ENCODE data around the gene FBXO42.
A peak's percentile ranks its signal among the peaks of the same experiment; 100 is the strongest.
"Not testable (repeated sequence)": the region's sequence is repeated elsewhere in the genome, so short reads cannot be mapped to it uniquely, and the experiment has no call there.

FBXO42 gene

GRCh38 chr1:16375521-16376340 is 23.5 kb upstream of the FBXO42 start:
- no peak for DNase-seq
- intact Hi-C loops (cut with DNase I) = no loop called here

- peak in 3 of 42 donors; percentile 43 to 46 (median 44) for DNase-seq
- intact Hi-C loops (cut with DNase I) = no loop called here
These were observed 22.0 kb upstream of the FBXO42 start for GRCh38 chr1:16374266-16374665.

DNA sequence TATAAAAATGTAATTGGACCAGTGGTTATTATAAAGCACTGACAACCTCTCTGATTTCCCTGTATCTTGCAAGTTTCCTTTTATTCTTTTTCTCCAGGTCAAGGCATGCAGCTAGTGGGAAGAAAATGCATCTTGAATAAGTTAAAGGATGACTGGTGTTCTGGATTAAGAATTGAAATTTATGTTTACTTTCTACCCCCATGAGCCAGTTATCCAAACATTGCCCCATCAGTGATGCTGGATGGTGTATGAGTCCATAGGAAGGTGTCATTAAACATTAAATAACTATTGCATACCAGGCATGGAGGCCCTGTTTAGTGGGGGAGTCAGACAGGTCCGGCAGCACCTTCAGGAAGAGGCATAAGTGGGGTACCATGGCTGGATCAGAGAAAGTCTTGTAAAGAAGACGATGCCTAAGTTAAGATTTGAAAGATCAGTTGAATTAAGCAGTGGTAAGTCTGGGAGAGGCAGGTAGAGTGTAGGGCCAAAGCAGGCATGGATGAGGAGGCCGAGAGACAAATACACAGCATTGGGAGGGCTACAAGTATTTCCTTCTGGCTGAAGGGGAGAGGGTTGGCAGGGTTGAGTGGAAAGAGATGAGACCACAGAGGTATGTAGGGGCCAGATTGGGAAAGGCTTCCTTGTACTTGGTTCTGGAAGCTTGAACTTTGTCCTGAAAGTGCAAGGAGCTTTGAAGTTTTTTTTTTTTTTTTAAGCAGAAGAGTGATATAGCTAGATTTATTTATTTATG is 20.4 kb upstream of the FBXO42 start:
- intact Hi-C loops (cut with DNase I) = no loop called here
- no peak for DNase-seq

GRCh38 chr1:16371725-16372124 is 19.4 kb upstream of the FBXO42 start:
- no peak for DNase-seq
- intact Hi-C loops (cut with DNase I) = no loop called here

- DNase-seq = no peak
- intact Hi-C loops (cut with DNase I) = loop anchor here (10.0 kb wide), 1 partner anchor 285 kb away; no protein-coding TSS in a partner anchor
These were observed 17.5 kb upstream of the FBXO42 start for GRCh38 chr1:16369821-16370220.

DNA sequence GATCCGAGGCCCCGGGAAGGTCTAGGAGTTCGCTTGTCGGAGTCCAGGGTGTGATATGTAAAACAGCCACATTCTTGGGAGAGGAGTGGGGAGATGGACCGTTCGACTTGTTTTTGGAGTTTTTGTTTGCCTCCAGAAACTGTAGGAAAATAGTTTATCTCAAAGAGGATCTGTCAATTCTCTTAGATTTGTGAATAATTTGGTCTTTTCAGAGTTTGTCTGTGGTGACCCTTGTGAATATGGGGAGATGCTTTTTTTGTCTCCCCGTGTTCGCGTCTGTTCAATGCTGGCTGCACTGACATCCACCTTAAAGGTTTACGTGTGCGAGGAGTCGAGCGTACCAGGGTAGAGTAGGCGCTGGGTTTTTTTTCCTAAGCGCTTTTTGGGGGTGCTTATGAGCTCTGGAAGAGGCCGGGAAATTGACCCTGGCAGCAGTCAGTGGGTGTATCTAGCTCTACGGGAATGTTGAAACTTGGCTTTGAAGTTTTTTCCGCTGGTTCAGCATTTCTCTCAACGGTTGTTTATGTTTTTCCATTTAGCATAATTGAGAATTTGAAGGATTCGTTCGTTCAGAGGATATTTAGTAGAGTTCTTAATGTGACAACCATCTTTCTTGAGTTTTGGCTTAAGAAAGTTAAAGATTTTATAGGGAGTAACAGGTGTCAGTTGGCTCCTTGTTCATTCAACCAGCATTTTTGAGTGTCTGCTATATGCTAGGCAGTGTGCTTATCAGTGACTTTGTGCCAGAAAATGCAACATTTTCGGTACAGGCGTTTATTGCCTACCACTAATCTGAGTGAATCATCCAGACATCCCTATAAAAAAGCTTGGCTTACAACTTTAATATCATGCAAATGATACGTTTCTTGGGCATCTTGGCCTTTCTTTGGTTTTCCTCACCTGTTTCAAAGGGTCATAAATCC is 15.9 kb upstream of the FBXO42 start:
- intact Hi-C loops (cut with DNase I) = loop anchor here (10.0 kb wide), 1 partner anchor 283 kb away; no protein-coding TSS in a partner anchor
- no peak for DNase-seq

- DNase-seq = peak; percentile 62 to 94 (median 86)
- intact Hi-C loops (cut with DNase I) = loop anchor here (10.0 kb wide), 1 partner anchor 283 kb away; no protein-coding TSS in a partner anchor
These were observed 15.1 kb upstream of the FBXO42 start for GRCh38 chr1:16367258-16367967.

- DNase-seq = peak; percentile 92 to 99 (median 96)
- intact Hi-C loops (cut with DNase I) = loop anchor here (10.0 kb wide), 1 partner anchor 282 kb away; no protein-coding TSS in a partner anchor
These were observed 14.5 kb upstream of the FBXO42 start, which contains the start of gene SZRD1 for GRCh38 chr1:16366722-16367257. Gene SZRD1 (plus strand): TSS chr1:16367242. CDS start chr1:16367258, 16 bp downstream.

GRCh38 chr1:16365146-16365498 is 12.8 kb upstream of the FBXO42 start:
- intact Hi-C loops (cut with DNase I) = loop anchor here (10.0 kb wide), 1 partner anchor 280 kb away; no protein-coding TSS in a partner anchor
- DNase-seq = not testable (repeated sequence)

DNA sequence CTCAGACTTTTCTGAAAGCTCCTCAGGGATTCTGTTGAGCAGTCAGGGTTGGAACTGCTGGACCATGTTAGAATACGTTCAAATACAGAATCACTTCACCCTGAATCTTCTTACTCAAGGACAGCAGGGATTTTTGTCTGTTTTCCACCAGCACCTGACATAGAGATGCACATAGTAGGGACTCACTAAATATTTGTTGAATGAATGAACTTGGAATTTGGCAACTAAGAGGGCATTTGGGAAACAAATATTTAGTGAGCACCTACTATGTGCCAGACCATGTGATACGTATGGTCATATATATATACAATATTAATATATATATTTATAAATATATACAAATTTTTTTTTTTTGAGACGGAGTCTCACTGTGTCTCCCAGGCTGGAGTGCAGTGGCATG is 4.6 kb upstream of the FBXO42 start:
- DNase-seq = no peak
- intact Hi-C loops (cut with DNase I) = loop anchor here (10.0 kb wide), 1 partner anchor 112 kb away; no protein-coding TSS in a partner anchor

- DNase-seq = peak in 1 of 42 donors; percentile 22
- intact Hi-C loops (cut with DNase I) = loop anchor here (10.0 kb wide), 1 partner anchor 110 kb away; no protein-coding TSS in a partner anchor
These were observed 2.3 kb upstream of the FBXO42 start for GRCh38 chr1:16354619-16355018.

DNA sequence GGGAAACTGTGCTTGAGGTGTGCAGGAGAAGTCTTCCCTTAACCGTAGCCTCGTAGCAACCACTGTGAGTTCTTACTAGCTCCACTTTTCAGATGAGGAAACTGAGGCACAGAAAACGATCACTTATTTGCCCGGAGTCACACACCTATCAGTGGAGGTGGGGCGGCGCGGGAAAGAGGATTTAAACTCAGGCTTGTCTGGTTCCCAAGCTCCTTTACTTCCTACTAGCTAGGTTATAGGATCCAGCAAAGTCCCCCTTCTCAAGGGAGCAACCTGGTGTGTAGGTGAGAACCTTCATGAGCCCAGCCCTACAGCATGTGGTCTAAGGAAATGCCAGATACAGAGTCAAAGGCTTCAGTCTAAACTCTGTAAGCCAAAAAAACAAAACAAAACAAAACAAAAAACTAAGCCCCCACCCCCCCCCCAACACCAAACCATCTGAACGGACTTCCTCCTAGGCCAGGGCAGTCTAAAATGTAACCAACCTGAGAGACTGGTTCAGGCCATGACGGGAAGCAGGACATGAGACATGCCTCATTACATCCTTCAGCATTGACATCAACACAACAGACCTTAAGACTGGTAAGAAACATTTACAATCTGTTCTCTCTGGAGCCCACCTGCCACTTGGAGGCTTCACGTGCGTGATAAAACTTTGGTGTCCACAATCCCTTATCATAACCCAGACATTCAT is 709 bp upstream of the FBXO42 start:
- peak in 10 of 42 donors; percentile 6 to 46 (median 32) for DNase-seq
- intact Hi-C loops (cut with DNase I) = loop anchor here (10.0 kb wide), 1 partner anchor 108 kb away; no protein-coding TSS in a partner anchor

- peak in 22 of 42 donors; percentile 5 to 53 (median 33) for DNase-seq
- intact Hi-C loops (cut with DNase I) = loop anchor here (10.0 kb wide), 1 partner anchor 107 kb away; no protein-coding TSS in a partner anchor
These were observed 755 bp downstream of the FBXO42 start for GRCh38 chr1:16351456-16351993.

GRCh38 chr1:16349847-16350406 is 2.4 kb downstream of the FBXO42 start:
- no peak for DNase-seq
- intact Hi-C loops (cut with DNase I) = loop anchor here (10.0 kb wide), 1 partner anchor 105 kb away; no protein-coding TSS in a partner anchor

GRCh38 chr1:16348414-16349182 is 3.7 kb downstream of the FBXO42 start:
- intact Hi-C loops (cut with DNase I) = no loop called here
- peak in 3 of 42 donors; percentile 15 to 28 (median 20) for DNase-seq

GRCh38 chr1:16343276-16343675 is 9.0 kb downstream of the FBXO42 start:
- peak in 1 of 42 donors; percentile 8 for DNase-seq
- intact Hi-C loops (cut with DNase I) = not testable (repeated sequence)

Data from head of caudate nucleus (tissue), 42 donors.